A673 (cell line): ENCODE data around the gene SYNE2. TPM values are rescaled to one million over a fixed set of nuclear protein-coding genes. Genes with fewer than 3 reads are reported as not detected.

ENCODE experiments used
- BruUV-seq: library from RNA; stranded (reverse); fragments of 400-500 nt; replicated peaks from 2 replicates; lab custom pipeline; 2021; lab: Mats Ljungman, UMichigan
- CTCF ChIA-PET: fragments of 300-600 bp; sonication (Branson Sonifier 250); formaldehyde crosslinking; loops from one replicate; lab custom pipeline; 2022; ENCODE audit warnings: antibody characterized with exemption; lab: Charles Lee
- POLR2A ChIA-PET: fragments of 300-600 bp; sonication (Branson Sonifier 250); formaldehyde crosslinking; loops from one replicate; lab custom pipeline; 2022; ENCODE audit warnings: antibody characterized with exemption; ENCODE audit not compliant: low non-redundant PET; lab: Charles Lee
- DNase-seq: peaks from one replicate; pipeline ENCODE4 v3.0.0-alpha.2; 2015; ENCODE audit warnings: low spot score
- H3K27ac ChIP-seq: fragments of 200-600 bp; sonication (generic); 2 replicates; pipeline ENCODE4 v1.5.1; 2016; ENCODE audit warnings: mixed run types, low read depth, mild to moderate bottlenecking, mixed read lengths, antibody characterized with exemption, low read length; ENCODE audit not compliant: poor library complexity, severe bottlenecking
- H3K27me3 ChIP-seq: fragments of 200-600 bp; sonication (generic); replicated peaks from 2 replicates; pipeline ENCODE4 v1.6.1; 2017; ENCODE audit warnings: mixed run types, low read depth, mild to moderate bottlenecking, mixed read lengths, antibody characterized with exemption, low read length; ENCODE audit not compliant: insufficient read depth, poor library complexity
- H3K36me3 ChIP-seq: fragments of 200-600 bp; sonication (generic); 2 replicates; pipeline ENCODE4 v1.6.1; 2016; ENCODE audit warnings: mixed run types, mild to moderate bottlenecking, mixed read lengths, antibody characterized with exemption, low read length; ENCODE audit not compliant: insufficient read depth, poor library complexity, severe bottlenecking
- H3K4me1 ChIP-seq: fragments of 200-600 bp; sonication (generic); 2 replicates; pipeline ENCODE4 v1.6.1; 2017; ENCODE audit warnings: mixed run types, mild to moderate bottlenecking, mixed read lengths, antibody characterized with exemption, low read length; ENCODE audit not compliant: insufficient read depth, poor library complexity, severe bottlenecking
- H3K4me3 ChIP-seq: fragments of 200-600 bp; sonication (generic); 2 replicates; pipeline ENCODE4 v1.5.1; 2016; ENCODE audit warnings: low read depth, mixed run types, mild to moderate bottlenecking, mixed read lengths, low read length; ENCODE audit not compliant: poor library complexity, severe bottlenecking
- H3K9me3 ChIP-seq: fragments of 200-600 bp; sonication (generic); 2 replicates; pipeline ENCODE4 v1.6.1; 2016; ENCODE audit warnings: mixed run types, low read depth, mild to moderate bottlenecking, mixed read lengths, antibody characterized with exemption, low read length; ENCODE audit not compliant: poor library complexity, severe bottlenecking
- EZH2 ChIP-seq: fragments of 200-600 bp; sonication (generic); IDR thresholded peaks from 2 replicates; pipeline ENCODE4 v1.6.1; 2017; ENCODE audit warnings: borderline replicate concordance, low read depth, mild to moderate bottlenecking, mixed read lengths, antibody characterized with exemption, low read length; ENCODE audit not compliant: poor library complexity, severe bottlenecking
- intact Hi-C: fragments of 100-400 bp; cut with micrococcal nuclease; formaldehyde crosslinking; loops from one replicate; pipeline ENCODE4 v1.10.0; 2022; ENCODE audit not compliant: unreplicated experiment
- total RNA-seq: library from RNA; stranded (reverse); gene quantifications from 2 replicates; pipeline ENCODE4 v1.2.3, GENCODE V29; 2021
- TF ChIP-seq, protein P1 (sequence below): fragments of 300-800, 200-600 bp; sonication (generic); conservative IDR thresholded peaks from 2 replicates; pipeline ENCODE4 v1.5.1; 2017; ENCODE audit warnings: low read depth, mild to moderate bottlenecking, antibody characterized with exemption, low read length, moderate library complexity, mixed read lengths

SYNE2 gene
- total RNA-seq, 1 experiment from 2014 or later: 68.2 TPM

GRCh38 chr14:63940387-63940786 lies 87.6 kb downstream of the SYNE2 start:
- H3K9me3 ChIP-seq: no peaks in the 10 kb centered on the region
- H3K4me3 ChIP-seq: no peak overlapping the region
- H3K27ac ChIP-seq: no peak overlapping the region
- peaks cover 6% of the 10 kb centered on the region for H3K36me3 ChIP-seq
- peaks cover 11% of the 10 kb centered on the region for H3K4me1 ChIP-seq
- POLR2A ChIA-PET: no interaction called here
- no peaks in the 10 kb centered on the region for H3K27me3 ChIP-seq
- no TSS peak for BruUV-seq
- no peak for DNase-seq
- CTCF ChIA-PET: no interaction called here
- intact Hi-C loops: no loop called here
- TF ChIP-seq, protein P1, sequence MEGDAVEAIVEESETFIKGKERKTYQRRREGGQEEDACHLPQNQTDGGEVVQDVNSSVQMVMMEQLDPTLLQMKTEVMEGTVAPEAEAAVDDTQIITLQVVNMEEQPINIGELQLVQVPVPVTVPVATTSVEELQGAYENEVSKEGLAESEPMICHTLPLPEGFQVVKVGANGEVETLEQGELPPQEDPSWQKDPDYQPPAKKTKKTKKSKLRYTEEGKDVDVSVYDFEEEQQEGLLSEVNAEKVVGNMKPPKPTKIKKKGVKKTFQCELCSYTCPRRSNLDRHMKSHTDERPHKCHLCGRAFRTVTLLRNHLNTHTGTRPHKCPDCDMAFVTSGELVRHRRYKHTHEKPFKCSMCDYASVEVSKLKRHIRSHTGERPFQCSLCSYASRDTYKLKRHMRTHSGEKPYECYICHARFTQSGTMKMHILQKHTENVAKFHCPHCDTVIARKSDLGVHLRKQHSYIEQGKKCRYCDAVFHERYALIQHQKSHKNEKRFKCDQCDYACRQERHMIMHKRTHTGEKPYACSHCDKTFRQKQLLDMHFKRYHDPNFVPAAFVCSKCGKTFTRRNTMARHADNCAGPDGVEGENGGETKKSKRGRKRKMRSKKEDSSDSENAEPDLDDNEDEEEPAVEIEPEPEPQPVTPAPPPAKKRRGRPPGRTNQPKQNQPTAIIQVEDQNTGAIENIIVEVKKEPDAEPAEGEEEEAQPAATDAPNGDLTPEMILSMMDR: no peak
- no peak for TF ChIP-seq EZH2

DNA sequence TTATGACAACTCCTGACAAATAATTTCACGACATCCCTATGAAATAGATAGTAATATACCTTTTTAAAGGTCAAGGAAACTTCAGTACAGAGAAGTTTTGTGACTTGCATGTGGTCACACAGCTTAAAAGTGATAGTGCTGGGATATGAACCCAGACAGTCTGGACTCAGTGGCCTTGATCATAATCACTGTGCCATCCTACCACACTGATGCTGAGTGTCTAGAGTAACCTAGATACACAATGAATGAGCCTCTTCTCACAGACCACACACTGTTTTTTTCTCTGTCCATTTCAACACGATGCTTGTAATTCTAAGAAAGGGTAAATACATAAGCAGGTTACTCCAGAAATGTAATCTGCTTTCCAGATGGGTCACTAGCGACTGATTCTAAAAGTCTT lies 88.2 kb downstream of the SYNE2 start:
- no peak overlapping the region for H3K4me3 ChIP-seq
- DNase-seq: no peak
- no peak overlapping the region for H3K27ac ChIP-seq
- no peaks in the 10 kb centered on the region for H3K27me3 ChIP-seq
- POLR2A ChIA-PET: no interaction called here
- CTCF ChIA-PET: no interaction called here
- no TSS peak for BruUV-seq
- H3K36me3 ChIP-seq: peaks cover 6% of the 10 kb centered on the region
- no peaks in the 10 kb centered on the region for H3K9me3 ChIP-seq
- TF ChIP-seq EZH2: no peak
- TF ChIP-seq, protein P1: no peak
- intact Hi-C loops: no loop called here
- peaks cover 11% of the 10 kb centered on the region for H3K4me1 ChIP-seq

DNA sequence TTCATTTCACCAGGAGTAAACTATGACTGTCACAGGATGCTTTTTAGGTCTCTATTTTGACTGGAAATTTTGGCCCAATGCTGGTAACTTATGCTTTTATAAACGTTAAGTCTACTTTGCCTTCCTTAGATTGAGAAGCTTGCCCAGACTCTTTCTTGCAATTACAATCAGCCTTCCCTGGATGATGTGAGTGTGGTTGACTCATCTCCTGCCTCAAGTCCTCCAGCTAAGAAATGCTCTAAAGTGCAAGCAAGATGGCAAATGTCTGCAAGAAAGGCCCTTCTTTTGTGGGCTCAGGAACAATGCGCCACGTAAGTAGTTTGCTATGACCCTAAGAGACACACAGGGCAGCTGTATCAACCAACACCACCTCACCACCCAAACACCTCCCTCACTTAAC lies 96.9 kb downstream of the SYNE2 start:
- no peaks in the 10 kb centered on the region for H3K4me1 ChIP-seq
- H3K27me3 ChIP-seq: no peaks in the 10 kb centered on the region
- H3K27ac ChIP-seq: no peak overlapping the region
- ChIA-PET CTCF (no interaction called here), POLR2A (interaction anchor here (0.7 kb wide), 1 partner anchor 78 kb away, joined by 4 read pairs; no protein-coding TSS in a partner anchor)
- no peak for DNase-seq
- BruUV-seq: no TSS peak
- TF ChIP-seq, protein P1: no peak
- no peak for TF ChIP-seq EZH2
- peaks cover 16% of the 10 kb centered on the region for H3K36me3 ChIP-seq
- no peaks in the 10 kb centered on the region for H3K9me3 ChIP-seq
- H3K4me3 ChIP-seq: no peak overlapping the region
- intact Hi-C loops: no loop called here
